K562 treated with DMSO at 1 percent for 4 hours (cell line): ENCODE results near the gene LRRC17. TPM values are rescaled to one million over a fixed set of nuclear protein-coding genes. Genes with fewer than 3 reads are reported as not detected.

Source experiments
- total RNA-seq: library from RNA; unstranded; fragments of 300-600 nt; gene quantifications from 2 replicates; pipeline ENCODE4 v1.2.3, GENCODE V29; 2022; ENCODE audit not compliant: insufficient read depth

LRRC17 gene, protein sequence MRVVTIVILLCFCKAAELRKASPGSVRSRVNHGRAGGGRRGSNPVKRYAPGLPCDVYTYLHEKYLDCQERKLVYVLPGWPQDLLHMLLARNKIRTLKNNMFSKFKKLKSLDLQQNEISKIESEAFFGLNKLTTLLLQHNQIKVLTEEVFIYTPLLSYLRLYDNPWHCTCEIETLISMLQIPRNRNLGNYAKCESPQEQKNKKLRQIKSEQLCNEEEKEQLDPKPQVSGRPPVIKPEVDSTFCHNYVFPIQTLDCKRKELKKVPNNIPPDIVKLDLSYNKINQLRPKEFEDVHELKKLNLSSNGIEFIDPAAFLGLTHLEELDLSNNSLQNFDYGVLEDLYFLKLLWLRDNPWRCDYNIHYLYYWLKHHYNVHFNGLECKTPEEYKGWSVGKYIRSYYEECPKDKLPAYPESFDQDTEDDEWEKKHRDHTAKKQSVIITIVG
- total RNA-seq = not detected in 2 replicates

DNA sequence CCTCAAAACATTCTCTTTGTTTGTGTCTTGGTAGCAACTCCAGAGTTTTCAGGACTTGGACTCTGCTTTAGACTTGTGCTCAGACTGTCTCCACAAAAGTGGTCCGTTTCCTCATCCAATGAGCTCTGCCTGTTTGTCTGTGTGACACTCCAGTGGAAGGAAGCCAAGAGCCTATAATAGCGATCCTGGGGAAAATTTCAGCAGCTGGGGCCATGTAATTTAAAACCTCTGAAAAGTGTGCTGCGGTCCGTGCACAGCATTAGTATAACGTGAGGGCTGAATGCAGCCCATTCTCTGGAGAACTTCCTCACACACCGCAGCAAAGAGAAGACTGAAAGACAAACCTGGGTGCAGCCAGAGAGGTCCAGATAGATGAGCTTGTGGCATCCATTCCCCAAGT lies at the start of gene LRRC17:
Gene LRRC17, plus strand, starts transcription at position 259 of the 400 bp plus-strand sequence. CDS start 20,914 bp downstream, outside the sequence.

Other genes starting within 250 kb of the LRRC17 start
- 0.73 TPM in 1 of 2 replicates, not detected in the other for gene POLR2J2, start 241.3 kb upstream of the LRRC17 start, total RNA-seq
- gene FAM185A, start 164.0 kb upstream of the LRRC17 start, total RNA-seq = 6.2 and 9.8 TPM in 2 replicates
- gene FBXL13, start 161.8 kb downstream of the LRRC17 start, total RNA-seq = 12.6 and 28.0 TPM in 2 replicates
- gene ARMC10, start 162.1 kb downstream of the LRRC17 start, total RNA-seq = 28.4 and 35.9 TPM in 2 replicates
- 3.4 and 5.2 TPM in 2 replicates for gene NAPEPLD, start 236.1 kb downstream of the LRRC17 start, total RNA-seq